Measurements from ENCODE around the gene LORICRIN. TPM values are rescaled to one million over a fixed set of nuclear protein-coding genes. Genes with fewer than 3 reads are reported as not detected.
"Not testable (repeated sequence)": the region's sequence is repeated elsewhere in the genome, so short reads cannot be mapped to it uniquely, and the experiment has no call there.

Gene LORICRIN, protein sequence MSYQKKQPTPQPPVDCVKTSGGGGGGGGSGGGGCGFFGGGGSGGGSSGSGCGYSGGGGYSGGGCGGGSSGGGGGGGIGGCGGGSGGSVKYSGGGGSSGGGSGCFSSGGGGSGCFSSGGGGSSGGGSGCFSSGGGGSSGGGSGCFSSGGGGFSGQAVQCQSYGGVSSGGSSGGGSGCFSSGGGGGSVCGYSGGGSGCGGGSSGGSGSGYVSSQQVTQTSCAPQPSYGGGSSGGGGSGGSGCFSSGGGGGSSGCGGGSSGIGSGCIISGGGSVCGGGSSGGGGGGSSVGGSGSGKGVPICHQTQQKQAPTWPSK
- total RNA-seq = not detected
- long read RNA-seq, donor 1 = 0 reads
- long read RNA-seq, donor 2 = 0 reads

DNA sequence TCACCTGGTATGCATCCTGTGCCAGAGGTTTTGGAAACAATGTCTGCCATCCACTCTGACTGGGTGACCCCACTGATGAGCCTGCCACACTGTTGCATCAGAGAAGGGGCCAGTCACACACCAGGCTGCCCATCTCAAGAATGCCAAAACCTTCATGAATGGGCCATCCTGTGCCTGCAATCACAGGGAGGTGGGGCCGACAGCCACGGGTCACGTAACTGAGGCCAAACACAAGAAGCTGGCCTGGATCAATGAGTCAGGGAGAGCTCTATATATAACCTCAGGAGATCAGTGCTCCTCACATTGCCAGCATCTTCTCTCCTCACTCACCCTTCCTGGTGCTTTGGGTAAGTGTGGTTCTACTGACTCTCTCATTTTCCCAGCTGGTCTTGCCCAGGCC lies at the start of gene LORICRIN:
LORICRIN (plus strand) TSS at position 301 of the 400 bp plus-strand sequence. CDS start 1,263 bp downstream, outside the sequence.
- intact Hi-C loops (cut with DNase I) = no loop called here

DNA sequence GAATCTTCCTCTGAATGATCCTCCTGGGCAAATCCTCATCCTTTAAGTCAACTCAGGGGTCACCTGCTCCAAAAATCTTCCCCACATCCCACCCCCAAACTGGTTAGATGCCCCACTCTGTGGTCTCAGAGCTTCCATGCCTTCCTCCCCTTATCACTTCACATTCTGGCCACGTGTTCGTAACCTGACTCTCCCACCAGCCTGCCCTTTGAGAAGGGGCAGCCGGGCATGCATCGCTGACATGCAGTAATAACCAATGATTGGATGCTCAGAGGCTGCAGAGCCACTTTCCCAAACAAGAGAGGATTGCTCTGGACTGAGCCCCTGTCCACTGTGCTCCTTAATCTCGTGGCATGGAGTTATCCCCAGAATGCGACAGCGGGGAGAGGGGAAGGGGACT lies 49.3 kb upstream of the LORICRIN start:
- intact Hi-C loops (cut with DNase I) = no loop called here
- no peak for DNase-seq (ENCODE audit: low spot score)

More for the DNA sequence above, at the start of gene LORICRIN:
- no peak for DNase-seq (ENCODE audit: low spot score)

DNA sequence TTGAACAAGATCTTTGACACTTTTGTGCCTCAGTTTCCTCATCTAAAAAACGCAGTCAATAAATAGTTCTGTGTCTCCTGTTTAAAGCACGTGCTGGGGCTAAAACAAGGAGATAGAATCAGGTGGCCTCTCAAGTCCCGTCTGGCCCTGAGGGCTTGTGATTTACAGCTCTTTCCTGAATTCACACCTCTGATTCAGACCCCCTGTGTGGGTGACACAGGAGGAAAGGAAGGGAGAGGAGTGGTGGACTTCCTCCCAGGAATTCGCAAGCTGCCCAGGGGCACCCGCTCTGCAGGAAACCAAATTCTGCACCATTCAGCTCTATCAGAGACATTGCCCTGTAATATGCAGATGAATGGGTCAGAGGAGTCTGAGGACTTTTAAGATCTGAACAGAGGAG lies 47.3 kb upstream of the LORICRIN start:
- intact Hi-C loops (cut with DNase I) = no loop called here

DNA sequence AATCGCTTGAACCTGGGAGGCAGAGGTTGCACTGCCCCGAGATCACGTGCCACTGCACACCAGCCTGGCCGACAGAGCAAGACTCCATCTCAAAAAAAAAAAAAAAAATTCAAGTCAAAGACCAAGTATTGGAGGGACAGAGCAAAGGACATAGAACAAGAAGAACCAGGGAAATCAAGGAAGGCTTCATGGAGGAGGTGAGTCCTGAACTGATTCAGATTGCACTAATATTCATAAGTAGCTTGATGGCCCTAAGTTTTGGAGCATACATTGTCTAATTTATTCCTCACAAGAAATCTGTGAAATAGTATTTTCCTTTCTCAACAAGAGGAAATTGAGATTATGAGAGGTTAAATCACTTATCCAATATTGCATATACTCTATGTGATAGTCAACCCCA lies 46.0 kb upstream of the LORICRIN start:
- DNase-seq (ENCODE audit: low spot score) = no peak

More for the DNA sequence above, 47.3 kb upstream of the LORICRIN start:
- no peak for DNase-seq (ENCODE audit: low spot score)

DNA sequence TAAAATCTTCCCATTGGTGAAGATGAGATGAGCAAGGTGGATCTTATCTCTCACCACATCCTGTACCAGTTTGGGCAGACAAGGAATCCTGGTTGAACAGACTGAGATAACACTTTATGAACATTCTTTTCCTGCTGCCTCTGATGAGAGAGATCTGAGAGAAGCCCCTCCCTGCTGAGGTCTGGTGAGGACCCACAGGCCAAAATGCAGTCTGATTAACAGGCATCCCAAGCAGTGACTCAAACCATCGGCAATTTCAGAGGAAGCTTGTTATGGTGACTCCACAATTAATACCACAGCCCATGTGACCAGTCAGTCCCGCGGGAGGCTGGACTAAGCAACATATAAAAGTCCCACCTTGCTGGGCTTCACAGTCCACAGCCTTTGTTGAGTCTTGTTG lies 42.3 kb upstream of the LORICRIN start, which contains the start of gene PRR9:
PRR9 (plus strand) TSS at position 373 of the 400 bp plus-strand sequence. CDS start 561 bp downstream, outside the sequence.
- no peak for DNase-seq (ENCODE audit: low spot score)
- intact Hi-C loops (cut with DNase I) = no loop called here

More for the DNA sequence above, 46.0 kb upstream of the LORICRIN start:
- intact Hi-C loops (cut with DNase I) = no loop called here

DNA sequence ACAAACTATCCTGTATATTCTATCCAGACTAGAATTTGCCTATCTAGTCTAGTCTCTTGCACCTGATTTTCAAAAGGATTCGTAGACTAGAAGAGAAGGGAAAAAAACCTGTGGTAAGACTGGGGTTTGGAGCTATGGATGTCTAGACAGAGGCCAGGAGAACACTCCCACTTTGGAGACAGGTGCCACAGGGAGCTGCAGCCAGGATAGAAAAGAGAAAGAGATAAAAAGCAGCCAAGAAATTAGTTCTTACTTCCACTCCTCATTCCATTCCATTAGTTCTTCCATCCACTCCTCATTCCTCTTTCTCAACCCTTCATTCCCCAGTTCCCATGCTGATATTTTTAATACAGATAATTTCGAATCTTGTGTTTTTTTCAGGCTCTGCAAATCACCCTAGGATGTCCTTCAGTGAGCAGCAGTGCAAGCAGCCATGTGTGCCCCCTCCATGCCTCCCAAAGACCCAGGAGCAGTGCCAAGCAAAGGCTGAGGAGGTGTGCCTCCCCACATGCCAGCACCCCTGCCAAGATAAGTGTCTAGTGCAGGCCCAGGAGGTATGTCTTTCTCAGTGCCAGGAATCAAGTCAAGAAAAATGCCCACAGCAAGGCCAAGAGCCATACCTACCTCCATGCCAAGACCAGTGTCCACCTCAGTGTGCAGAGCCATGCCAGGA lies 41.6 kb upstream of the LORICRIN start:
- no peak for DNase-seq (ENCODE audit: low spot score)
- intact Hi-C loops (cut with DNase I) = no loop called here

DNA sequence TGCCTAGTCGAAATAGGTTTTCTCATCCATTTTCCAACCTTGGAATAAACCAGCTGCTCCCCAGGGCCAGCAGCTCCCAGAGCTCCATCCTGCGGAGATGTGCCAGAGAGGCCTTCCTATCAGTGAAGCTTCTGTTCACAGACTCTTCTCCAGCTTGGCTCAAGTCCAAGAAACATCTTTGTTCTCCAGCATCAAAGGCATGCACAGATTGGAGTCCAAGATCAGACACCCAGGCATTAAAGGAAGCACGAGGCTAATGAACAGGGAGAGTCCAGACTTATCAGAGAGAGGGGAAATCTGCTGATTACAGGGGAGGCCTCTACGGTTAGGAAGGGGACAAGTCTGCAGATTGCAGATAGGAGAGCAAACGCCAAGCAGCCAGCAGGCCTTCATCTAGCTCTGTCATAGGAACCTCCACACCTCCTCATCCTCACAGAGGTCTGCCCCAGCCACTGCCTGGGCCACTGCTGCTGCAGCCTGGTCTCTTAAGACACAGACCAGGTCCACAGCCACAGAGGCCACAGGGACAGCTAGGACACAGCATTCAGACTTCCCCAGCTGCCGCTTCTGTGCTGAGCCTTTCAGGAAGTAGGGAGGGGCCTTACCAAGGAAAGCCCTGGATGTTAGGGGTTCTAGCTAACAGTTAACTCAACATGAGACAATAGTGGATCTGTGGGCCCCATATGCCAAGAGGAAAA lies 38.7 kb upstream of the LORICRIN start:
- intact Hi-C loops (cut with DNase I) = no loop called here
- DNase-seq (ENCODE audit: low spot score) = no peak

DNA sequence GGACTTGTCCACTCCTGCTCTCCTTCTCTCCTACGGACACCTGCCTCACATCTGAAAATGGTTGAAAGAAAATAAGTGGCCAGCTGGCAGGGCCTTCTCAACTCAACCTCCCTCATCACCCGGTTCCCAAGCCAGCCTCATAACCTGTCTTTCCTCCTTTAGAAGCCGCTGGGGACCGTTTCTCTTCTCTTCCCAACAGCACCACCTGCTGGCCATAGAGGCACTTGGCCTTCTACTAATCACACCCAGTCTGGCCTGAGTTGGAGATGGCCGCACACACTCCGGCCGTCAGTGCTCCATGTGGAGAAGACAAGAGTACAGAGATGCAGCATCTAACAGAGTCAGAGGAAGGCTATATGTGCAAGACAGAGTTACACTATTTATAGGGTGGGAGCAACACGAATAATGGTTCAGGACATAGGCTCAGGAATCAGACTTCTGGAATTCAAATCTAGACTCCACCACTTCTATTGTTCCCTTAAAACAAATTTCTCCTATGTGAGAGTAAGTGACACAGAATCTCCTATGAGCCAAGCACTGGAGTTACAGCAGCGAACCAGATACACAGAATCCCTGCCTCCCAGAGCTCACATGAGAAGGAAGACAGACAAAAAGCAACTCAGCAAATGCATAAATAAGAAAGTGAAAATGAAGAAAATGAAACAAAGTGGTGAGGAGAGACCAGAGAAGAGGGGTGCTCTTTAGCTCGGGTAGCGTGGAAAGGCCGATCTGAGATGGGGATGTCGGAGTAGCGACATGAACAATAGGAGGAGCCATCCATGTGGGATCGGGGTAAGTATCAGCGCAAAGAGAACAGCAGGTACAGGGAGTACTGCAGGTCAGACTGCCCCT lies 36.2 kb upstream of the LORICRIN start:
- intact Hi-C loops (cut with DNase I) = not testable (repeated sequence)
- peak; percentile 86 for DNase-seq (ENCODE audit: low spot score)

DNA sequence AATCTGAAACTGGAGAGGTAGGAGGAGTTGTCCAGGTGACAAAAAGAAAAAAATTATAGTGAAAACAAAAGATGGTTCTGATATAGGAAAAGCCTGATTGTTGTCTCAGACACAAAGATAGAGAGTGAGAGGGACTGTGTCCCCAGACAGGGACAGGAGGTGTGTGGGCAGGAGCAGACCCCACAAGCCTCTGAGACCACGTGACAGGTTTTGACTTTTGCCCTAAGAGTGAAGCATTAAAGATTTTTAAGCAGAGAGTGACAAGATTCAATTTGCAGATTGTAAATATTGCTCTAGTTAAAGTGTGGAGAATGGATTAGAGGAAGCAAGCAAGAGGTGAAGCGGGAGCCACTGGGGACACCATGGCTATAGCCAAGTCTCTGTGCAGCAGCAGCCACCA lies 31.7 kb upstream of the LORICRIN start:
- no peak for DNase-seq (ENCODE audit: low spot score)
- intact Hi-C loops (cut with DNase I) = no loop called here

DNA sequence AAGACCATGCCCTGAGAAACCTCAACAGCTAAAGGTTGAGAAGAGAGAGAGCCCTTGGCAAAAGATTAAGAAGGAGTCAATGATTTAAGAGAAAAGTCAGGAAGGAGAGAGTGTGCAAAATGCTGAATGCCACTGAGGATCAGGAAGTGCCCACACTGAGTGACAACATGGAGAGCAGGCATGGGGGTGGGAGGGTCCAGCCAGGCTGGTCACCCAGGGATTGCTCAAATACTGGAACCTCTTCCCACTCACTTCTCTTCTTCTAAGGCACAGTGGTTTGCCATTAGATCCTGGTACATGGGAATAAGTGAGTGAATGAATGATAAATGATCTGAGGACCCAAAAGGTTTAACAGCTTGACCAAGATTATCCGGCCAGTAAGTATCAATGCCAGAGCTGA lies 31.0 kb upstream of the LORICRIN start:
- intact Hi-C loops (cut with DNase I) = no loop called here
- DNase-seq (ENCODE audit: low spot score) = no peak

DNA sequence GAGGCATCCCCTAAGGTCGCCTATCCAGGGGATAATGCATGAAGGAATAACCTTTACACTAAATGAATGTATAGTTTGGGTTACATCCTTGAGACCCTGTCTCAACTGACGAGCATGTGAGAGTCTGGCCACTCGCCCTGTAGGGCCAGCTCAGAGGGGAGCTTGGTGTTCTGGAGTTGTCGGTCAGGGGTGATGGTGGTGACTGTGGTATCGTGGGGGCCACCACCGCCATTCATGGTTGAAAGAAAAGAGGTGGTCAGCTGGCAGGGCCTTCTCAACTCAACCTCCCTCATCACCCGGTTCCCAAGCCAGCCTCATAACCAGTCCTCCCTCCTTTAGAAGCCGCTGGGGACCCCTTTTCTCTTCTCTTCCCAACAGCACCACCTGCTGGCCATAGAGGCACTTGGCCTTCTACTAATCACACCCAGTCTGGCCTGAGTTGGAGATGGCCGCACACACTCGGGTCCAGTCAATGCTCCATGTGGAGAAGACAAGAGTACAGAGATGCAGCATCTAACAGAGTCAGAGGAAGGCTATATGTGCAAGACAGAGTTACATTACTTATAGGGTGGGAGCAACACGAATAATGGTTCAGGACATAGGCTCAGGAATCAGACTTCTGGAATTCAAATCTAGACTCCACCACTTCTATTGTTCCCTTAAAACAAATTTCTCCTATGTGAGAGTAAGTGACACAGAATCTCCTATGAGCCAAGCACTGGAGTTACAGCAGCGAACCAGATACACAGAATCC lies 30.2 kb upstream of the LORICRIN start:
- DNase-seq (ENCODE audit: low spot score); intact Hi-C loops (cut with DNase I): not testable (repeated sequence)

DNA sequence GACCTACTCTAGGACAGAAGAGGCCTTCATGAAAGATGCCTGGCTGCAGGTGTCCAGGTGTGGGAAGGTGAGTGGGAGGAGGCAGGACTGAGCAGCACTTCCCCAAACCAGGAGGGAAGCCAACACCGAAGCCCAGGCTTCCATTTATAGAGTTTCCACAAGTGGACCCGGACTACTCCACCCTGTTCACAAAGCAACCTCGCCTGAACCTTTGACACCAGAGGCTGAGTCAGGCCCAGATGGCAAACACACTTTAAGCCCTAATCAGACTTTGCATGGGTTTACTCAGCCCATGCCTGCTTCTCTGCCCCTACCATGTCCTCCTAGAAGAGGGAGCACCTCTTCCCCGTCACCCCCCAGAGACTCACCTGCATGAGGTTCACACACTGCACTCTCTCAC lies 28.1 kb upstream of the LORICRIN start:
- DNase-seq (ENCODE audit: low spot score) = no peak
- intact Hi-C loops (cut with DNase I) = no loop called here

DNA sequence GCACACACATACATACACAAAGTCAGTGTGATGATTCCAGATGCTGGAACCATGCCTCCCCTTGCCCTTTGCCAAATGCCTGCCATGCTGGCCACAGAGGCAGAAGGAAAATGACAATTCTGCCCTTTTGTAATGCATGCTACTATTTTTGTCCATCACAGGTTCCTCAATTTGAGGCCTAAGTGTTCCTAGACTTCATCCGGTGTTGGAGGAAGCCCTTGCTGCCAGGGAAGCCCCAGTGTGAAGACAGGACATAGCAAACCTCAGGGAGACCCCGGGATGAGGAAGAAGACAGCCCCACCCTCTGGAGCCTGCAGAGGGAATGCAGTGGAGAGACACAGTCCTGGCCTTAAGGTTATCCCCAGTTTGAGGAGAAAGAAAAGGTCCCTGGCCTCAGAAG lies 27.7 kb upstream of the LORICRIN start:
- no peak for DNase-seq (ENCODE audit: low spot score)
- intact Hi-C loops (cut with DNase I) = no loop called here

DNA sequence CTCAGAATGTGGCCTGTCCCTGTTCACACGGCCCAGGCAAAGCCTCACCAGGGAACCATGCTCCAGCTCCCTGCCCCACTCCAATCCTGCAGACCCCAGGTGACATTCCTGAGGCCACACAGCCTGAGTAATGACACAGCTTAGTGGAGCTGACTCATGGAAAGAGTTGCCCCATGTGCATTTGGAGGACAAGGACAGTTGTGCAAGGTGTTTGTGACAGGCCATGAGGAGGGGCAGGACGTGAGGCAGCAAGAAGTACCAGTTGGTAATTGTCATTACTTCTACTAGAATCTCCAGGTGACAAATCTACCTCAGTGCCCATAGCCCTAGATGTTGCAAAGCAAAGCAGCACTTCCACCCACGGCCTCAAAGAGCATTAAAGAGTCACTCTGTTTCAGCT lies 26.9 kb upstream of the LORICRIN start:
- intact Hi-C loops (cut with DNase I) = no loop called here
- no peak for DNase-seq (ENCODE audit: low spot score)

DNA sequence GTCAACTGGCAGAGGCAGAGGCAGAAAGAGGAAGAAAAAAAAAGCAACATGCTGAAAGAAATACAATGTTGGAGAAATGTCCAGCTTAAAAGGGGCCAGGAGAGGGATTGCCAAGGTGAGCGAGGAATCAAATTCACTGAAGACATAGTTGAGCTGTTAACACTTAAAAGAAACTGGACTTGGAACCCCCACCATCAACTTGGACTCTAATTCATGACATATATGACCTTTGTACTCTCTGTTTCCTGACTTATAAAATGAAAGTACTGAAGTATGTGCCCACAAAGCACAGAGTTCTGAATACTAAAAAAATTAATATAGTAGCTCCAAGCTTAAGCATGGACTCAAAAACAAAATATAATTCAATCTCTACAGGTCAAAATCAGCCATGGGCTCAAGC lies 26.0 kb upstream of the LORICRIN start:
- no peak for DNase-seq (ENCODE audit: low spot score)
- intact Hi-C loops (cut with DNase I) = no loop called here

DNA sequence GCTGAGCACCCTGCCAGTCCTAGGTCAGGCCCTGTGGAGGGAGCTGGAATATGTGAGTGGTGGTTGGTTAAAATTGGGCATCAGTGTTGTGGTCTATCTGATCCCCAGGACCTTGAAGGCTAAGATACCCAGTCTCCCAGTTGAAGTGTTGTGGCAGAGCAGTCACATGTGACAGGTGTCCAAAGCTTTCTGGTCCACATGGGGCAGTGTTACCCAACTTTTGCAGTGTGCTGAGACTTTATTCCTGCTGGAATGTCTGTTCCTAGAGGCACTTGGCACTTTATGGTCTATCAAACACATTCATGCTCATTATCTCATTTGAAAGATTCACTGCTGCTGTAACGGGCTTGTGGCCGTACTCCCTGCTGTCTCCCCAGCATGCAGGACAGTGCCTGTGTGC lies 21.0 kb upstream of the LORICRIN start:
- intact Hi-C loops (cut with DNase I) = no loop called here
- no peak for DNase-seq (ENCODE audit: low spot score)

DNA sequence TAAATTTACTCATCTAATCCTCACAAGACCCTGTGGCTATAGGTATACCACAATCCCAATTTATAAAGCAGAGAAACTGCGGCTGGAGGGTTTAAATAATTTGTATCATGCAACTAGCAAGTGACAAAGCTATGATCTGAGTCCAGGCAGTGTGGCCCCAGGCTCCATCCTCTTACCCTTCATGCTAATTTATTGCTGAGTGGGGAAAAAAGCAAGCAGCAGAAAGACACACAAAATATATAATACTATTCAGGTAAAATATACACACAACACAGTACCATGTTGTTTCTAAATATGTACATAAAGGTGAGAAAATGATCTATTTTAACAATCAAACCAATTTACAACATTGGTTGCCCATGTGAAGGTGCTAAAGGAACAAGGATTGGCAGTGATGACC lies 17.3 kb upstream of the LORICRIN start:
- DNase-seq (ENCODE audit: low spot score) = no peak
- intact Hi-C loops (cut with DNase I) = no loop called here

DNA sequence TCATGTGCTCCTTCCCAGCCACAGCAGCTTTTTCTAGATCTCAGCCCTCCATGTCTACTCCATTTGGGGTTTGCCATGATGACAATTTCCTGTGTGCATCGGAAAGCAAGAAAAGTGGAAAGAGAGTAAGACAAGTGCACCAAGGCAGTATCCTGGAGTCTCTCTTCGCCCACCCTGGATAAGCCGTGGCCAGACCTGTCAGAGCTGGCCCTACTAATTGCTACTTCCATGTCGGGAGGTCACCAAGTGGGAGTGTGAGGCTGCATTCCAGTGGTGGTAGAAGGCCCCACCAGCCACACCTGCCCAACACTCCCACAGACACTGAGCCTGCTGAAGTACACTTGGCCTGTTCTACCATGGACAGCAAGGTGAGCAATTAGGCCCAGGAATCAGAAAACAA lies 14.0 kb upstream of the LORICRIN start:
- no peak for DNase-seq (ENCODE audit: low spot score)
- intact Hi-C loops (cut with DNase I) = no loop called here

DNA sequence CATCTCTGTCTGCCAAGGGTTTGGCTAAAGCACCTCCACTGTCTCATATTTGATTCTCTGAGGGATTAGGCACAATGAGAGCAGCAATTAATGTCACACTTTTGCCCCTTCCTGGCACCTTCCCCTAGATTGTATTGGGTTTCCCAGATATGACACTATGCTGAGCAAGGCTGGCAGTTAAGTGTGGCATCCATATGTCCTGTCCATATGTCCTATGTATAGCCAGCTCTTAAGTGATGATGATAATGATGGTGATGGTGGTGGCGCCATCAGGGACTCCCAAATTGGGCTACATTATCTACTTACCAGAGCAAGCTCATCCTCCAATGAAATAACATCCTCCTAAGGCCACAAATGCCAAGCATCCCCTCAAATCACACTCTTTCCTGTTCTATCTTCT lies 13.5 kb upstream of the LORICRIN start:
- DNase-seq (ENCODE audit: low spot score) = no peak
- intact Hi-C loops (cut with DNase I) = no loop called here

All from posterior vena cava (tissue), 2 donors.